Activated CD4-positive, alpha-beta T cell treated with anti-CD3 and anti-CD28 coated beads, Interleukin-2, amount 50 U/mL, for 24 hours (primary cell): ENCODE data around the gene RNF34.
"Not testable (repeated sequence)": the region's sequence is repeated elsewhere in the genome, so short reads cannot be mapped to it uniquely, and the experiment has no call there.

ENCODE experiments used
- DNase-seq, 2 donors: peaks; one replicate each; pipeline ENCODE4 v3.0.0-alpha.2; 2020; ENCODE audit warnings: low read depth in 1 of 2, low spot score in 1 of 2

The RNF34 gene, protein sequence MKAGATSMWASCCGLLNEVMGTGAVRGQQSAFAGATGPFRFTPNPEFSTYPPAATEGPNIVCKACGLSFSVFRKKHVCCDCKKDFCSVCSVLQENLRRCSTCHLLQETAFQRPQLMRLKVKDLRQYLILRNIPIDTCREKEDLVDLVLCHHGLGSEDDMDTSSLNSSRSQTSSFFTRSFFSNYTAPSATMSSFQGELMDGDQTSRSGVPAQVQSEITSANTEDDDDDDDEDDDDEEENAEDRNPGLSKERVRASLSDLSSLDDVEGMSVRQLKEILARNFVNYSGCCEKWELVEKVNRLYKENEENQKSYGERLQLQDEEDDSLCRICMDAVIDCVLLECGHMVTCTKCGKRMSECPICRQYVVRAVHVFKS

DNA sequence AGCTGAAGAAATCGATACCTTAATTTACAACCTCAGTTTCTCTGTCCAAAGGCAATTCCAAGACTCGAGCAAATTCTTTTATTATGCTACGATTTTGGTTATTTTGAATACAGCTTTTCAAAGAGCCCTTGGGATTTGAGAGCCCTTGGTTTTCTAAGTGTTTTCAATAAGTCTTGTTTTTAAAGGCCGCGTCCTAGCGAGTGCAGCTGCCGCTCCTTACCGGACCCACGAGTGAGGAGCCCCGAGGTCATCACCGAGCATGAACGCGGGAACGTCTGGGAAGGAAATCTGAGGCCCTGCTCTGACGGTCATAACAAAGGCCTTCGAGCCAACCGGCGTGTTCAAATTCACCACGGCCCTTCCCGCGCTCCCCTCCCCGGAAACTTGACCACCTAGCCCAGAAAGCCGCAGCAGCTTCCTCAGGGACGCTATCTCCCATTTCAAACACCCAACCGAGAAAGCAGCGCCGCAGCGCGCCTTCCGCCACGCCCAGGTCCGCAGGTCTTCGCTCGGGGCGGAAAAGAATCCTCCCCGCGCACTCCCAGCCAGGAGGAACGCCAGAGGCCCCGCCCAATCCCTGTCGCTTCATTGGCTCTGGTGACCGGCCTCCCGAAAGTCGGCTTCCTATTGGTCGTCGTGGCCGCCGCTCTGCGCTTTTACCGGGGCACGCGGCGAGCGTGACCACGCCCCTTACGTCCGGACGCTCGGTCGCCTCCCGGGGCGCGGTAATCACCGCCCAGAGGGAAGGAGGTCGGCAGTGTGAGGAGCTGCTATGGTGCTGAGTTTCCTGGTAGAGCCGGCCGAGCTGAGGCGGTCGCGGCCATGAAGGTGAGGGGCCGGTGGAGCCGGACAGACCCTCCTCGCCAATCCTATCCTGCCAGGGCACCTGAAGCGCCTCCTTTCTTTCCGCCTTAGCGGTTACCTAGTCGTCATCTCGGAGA lies at the start of gene RNF34:
Gene RNF34 (plus strand): TSS at position 728 of the 941 bp plus-strand sequence. CDS start 95 bp downstream, at position 823.
- DNase-seq, result peak; percentile 91 to 97

DNA sequence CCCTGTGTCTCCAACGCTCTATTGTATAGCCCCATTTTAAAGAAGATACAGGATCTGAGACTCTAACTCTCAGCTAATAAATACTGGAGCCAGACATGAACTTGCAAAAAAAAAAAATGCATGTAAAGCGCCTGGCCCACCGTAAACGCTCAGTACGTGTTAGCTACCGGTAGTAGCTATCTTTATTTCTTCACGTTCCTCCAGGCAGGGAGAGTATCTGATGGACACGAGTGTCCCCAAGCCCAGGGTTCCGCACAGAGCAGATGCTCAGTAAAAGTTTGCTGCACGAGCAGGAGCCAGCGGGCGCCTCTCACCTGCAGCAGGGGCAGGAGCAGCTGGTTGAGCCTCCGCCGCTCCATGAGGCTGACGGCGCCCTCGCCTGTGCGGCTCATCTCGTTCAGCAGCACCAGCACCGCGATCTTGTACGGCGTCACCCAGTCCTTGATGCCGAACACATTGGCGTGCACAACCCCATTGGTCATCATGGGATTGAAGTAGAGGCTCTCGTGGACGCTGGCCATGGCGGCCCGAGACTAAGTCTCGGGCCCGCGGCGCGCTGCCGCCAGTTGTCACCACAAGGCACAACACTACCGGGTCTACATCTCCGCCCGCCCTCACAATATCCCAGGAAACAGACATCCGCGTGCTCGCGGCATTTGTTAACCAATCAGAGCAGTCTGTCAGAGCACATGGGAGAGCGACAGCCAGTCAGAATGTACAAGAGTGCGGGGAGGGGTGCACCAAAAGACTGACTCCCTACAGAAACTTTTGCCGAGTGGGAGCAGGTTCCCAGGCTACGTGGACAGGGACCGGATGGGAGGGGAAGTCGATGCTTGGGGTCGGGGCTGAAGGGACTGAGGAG lies 47.9 kb upstream of the RNF34 start, which contains the start of gene ANAPC5:
Gene ANAPC5 (minus strand): TSS at position 592 of the 862 bp plus-strand sequence. CDS start 71 bp downstream, at position 521.
- DNase-seq, result peak; percentile 73 to 93

DNA sequence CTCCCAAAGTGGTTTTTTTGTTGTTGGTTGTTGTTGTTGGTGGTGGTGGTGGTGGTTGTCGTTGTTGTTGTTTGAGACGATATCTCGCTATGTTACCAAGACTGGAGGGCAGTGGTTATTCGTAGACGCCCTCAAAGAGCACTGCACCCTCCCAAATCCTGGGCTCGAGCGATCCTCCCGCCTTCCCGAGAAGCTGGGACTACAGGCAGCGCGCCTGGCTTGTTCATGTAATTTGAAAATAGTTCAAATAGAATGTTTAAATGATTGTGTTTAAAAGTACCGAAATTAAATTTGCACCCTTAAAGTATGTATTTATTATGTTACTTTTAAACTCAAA lies 47.3 kb upstream of the RNF34 start:
- no peak for DNase-seq

DNA sequence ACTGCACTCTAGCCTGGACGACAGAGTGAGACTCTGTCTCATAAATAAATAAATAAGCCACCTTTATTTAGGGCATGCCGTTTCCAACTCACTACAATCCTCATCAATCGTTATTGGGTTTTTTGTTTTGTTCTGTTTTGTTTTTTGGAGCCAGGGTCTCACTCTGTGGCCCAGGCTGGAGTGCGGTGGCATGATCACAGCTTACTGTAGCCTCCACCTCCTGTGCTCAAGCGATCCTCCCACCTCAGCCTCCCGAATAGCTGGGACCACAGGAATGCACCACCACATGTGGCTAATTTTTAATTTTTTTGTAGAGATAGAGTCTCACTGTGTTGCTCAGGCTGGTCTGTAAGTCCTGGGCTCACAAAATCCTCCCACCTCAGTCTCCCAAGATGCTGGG lies 44.1 kb upstream of the RNF34 start:
- no peak for DNase-seq

DNA sequence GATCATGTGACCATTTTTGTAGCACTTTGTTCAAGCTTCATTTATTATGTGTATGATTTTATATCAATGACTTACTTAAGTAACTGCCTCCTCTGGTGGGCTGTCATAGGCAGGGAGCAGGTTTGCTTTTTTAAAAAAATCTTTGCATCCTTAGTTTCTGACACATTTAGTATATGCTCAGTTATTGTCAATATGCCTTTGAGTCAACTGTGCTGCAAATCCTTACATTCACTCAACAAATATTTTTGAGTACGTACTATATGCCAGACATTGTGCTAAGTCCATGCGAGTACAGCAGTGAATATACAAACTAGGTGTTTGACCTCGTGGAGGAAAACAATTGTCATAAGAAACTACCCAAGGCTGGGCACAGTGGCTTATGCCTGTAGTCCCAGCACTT lies 43.3 kb upstream of the RNF34 start:
- no peak for DNase-seq

DNA sequence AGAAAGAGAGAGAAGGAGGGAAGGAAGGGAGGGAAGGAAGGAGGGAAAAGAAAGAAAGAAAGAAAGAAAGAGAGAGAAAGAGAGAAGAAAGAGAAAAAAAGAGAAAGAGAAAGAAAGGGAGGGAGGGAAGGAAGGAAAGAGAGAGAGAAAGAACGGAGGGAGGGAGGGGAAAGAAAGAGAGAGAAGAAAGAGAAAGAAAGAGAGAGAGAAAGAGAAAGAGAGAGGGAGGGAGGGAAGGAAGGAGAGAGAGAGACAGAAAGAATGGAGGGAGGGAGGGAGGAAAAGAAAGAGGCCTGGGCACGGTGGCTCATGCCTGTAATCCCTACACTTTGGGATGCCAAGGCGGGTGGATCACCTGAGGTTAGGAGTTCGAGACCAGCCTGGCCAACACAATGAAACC lies 42.6 kb upstream of the RNF34 start:
- no peak for DNase-seq

DNA sequence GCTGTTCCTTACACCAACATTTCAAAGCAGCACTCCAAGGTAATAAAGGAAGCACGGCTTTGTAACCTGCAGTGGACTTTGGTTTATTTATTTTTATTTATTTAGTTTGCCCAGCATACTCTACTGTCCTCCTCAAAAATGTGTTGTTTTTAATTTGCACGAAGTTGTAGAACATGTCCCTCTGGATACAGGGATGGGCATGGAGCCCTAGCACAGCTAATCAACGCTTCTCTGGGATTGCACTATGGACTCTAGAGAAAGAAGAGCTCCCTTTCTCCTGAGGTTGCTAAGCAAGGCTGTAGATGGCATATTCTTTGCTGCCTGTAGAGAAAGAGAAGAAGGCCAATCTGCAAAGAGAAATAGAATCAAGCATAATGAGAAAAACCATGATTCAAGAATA lies 41.8 kb upstream of the RNF34 start:
- DNase-seq, result no peak

DNA sequence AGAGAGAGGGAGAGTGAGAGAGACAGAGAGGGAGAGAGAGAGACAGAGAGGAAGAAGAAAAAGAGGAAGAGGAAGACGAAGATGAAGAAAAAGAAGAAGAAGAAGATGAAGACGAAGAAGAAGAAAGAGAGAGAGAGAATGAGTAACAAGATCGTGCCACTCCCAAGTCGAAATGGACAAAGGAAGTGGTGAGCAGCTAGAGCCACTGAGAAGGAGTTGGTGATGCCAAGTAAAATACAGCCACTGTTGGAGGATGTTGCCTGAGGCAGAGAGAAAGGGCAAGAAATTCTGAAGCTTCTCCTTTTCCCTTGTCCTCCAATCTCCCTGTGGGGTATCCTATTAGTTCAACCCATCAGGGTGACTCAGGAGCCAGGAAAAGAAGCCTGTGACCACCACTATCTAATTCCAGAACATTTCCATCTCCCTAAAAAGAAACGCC lies 35.2 kb upstream of the RNF34 start:
- no peak for DNase-seq

DNA sequence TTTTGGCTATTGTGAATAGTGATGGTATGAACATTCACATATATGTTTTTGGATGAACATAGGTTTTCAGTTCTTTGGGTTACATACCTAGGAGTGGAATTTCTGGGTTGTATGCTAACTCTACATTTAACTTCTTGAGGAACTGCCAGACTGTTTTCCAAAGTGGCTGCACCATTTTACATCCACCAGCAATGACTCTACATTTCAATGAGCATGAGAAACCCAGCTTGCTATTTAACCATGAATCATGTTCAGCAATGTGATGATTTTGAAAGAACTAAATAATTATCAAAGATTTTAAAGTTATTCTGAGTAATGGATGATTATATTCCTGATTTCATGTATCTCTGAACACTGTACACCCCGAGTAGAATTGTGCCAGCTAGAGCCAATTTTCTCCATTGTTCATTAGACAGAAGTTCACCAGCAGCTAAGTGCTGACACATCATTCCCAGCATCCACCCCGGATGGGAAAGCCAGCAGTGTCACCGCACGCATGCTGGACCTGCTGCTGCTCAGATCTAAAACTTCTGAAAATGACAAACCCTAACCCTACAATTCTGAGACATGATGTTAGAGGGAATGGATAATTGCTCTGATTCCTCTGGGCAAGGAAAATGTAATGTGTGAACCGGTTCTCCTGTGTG lies 34.4 kb upstream of the RNF34 start:
- DNase-seq, result no peak

DNA sequence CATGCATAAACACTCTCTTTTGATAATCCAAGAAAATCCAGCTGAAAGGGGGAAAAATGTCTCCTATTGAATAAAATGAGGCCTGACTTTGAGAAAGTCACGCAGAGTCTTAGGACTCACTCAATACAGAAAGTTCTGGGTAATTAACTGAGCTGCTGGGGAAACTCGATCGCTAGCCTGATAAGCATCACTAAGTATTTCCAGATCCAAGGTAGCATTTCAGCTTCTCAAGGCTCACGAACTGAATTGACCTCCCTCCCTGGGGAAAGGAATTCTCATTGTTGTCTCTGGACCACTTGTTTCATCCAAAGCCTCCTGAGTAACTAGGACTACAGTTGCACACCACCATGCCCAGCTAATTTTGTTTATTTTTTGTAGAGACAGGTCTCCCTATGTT lies 33.9 kb upstream of the RNF34 start:
- DNase-seq, result no peak

DNA sequence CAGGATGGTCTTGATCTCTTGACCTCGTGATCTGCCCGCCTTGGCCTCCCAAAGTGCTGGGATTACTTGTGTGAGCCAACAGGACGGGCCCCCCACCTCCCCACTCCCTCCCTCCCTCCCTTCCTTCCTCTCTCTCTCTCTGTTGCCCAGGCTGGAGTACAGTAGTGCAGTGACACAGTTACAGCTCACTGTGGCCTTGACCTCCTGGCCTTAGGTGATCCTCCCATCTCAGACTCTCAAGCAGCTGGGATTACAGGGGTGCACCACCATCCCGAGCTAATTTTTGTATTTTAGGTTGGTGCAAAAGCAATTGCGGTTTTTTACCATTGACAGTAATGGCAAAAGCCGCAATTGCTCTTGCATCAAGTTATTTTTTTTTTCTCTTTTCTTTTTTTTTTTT lies 28.5 kb upstream of the RNF34 start:
- no peak for DNase-seq

DNA sequence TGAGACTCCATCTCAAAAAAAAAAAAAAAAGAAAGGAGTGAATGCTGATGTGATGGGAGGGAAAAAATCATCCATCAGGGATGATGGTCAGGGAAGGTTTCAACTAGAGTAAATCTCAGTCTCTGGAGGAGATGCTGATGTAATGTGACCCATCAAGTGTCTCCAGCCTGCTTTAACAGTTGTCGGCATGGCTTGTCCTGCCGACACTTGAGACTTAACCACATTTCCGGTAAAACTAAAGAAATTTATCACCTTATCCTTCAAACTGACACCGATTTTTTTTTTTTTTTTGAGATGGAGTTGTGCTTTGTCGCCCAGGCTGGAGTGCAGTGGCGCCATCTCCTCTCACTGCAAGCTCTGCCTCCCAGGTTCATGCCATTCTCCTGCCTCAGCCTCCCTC lies 26.2 kb upstream of the RNF34 start:
- DNase-seq, result no peak

DNA sequence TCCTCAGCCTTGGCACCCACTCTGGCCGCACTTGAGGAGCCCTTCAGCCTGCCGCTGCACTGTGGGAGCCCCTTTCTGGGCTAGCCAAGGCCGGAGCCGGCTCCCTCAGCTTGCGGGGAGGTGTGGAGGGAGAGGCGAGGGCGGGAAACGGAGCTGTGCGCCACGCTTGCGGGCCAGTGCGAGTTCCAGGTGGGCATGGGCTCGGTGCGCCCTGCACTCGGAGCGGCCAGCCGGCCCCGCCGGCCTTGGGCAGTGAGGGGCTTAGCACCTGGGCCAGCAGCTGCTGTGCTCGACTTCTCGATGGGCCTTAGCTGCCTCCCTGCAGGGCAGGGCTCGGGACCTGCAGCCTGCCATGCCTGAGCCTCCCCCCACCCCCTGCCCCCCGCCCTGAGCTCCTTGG lies 25.6 kb upstream of the RNF34 start:
- not testable (repeated sequence) for DNase-seq

DNA sequence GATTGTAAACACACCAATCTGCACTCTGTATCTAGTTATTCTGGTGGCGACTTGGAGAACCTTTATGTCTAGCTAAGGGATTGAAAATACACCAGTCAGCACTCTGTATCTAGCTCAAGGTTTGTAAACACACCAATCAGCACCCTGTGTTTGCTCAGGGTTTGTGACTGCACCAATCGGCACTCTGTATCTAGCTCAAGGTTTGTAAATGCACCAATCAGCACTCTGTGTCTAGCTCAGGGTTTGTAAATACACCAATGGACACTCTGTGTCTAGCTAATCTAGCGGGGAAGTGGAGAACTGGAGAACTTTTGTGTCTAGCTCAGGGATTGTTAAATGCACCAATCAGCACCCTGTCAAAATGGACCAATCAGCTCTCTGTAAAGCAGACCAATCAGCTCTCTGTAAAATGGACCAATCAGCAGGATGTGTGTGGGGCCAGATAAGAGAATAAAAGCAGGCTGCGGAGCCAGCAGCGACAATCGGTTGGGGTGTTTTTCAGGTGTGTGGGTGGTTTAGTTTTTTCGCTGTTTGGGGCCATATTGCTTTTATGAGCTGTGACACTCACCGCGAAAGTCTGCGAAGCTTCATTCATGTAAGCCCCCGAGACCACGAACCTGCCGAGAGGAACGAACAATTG lies 24.9 kb upstream of the RNF34 start:
- not testable (repeated sequence) for DNase-seq

DNA sequence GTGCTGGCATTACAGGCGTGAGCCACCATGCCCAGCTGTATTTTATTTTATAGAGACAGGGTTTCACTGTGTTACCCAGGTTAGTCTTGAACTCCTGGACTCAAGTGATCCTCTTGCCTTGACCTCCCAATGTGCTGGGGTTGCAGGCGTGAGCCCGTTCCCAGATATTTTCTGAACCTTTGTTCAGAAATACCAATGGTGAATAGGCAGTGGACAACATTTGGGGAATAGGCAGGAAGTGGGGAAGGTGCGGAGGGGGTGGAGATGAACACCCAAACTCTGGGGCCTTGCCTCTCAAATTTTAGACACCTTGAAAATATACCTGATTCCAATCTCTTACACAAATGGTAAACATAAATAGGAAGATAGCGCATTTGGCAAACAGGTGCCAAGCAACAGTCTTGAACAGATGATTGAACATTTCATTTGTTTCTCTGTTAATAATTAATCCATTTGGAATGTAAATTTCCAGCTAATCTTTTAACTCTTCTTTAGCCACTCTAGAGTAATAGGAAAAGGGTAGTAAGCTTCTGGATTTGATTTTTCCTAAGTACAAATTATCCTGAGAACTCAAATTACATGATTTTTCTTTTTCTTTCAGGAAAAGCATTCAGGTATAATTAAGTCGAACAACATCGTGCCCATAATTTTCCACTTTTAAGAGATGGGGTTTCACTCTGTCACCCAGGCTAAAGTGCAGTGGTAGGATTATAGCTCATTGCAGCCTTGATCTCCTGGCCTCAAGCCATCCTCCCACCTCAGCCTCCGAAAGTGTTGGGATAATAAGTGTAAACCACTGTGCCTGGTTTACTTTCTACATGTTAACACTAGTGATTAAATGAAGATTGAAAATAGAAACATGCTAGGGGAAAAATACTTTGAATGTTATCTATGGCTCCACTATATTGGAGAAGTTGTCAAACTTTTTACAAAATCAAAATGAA lies 22.9 kb upstream of the RNF34 start:
- DNase-seq, result no peak

DNA sequence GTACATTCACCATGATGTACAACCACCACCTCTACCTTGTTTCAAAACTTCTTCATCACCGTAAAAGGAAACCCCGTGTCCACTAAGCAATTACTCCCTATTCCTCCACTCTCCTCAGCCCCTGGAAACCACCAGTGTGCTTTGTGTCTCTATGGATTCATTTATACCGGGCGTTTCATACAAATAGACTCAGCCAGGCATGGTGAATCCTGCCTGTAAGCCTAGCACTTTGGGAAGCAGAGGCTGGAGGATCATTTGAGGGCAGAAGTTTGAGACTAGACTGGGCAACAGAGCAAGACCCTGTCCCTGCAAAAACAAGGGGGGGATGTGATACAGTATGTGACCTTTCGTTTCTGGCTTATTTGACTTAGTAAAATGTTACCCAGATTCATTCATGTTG lies 21.2 kb upstream of the RNF34 start:
- DNase-seq, result no peak

DNA sequence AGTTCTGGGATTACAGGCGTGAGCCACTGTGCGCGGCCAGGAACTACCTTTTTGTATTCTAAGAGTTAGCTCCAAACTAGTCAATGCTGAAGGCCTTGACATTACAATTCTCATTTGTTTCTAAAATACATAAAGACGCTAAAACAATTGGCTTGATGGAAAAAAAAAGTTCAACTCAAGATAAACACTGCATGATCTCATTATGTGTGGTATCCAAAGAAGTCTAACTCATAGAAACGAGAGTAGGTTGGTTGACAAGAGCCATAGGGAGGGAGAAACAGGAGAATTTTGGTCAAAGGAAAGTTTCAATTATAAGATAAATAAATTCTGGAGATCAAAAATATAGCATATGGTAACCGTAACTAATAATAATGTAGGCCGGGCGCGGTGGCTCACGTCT lies 20.0 kb upstream of the RNF34 start:
- no peak for DNase-seq

DNA sequence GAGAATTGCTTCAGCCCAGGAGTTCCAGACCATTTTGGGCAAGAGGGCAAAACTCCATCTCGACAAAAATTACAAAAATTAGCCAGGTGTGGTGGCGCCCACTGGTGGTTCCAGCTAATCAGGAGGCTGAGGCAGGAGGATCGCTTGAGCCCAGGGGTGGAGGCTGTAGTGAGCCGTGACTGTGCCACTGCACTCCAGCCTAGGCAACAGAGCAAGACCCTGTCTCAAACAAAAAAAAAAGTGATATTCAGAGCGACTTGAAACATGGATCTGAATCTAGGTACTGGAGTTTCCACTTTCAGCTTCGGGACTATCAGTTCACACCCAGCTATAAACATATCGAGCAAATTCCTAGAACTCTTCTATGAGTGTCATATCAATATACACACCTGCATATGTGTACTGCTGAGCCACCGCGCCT lies 16.3 kb upstream of the RNF34 start:
- no peak for DNase-seq

DNA sequence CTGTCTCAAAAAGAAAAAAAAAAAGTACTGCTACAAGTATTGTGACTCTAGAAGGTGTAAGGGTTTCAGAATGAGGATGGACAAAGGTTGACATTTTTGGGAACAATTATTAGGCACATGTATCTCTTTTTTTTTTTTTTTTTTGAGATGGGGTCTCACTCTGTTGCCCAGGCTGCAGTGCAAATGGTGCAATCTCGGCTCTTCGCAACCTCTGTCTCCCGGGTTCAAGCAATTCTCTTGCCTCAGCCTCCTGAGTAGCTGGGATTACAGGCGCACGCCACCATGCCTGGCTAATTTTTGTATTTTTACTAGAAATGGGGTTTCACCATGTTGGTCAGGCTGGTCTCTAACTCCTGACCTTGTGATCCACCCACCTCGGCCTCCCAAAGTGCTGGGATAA lies 15.0 kb upstream of the RNF34 start:
- DNase-seq, result not testable (repeated sequence)
